ENCODE data around the gene USHBP1.

Gene USHBP1

DNA sequence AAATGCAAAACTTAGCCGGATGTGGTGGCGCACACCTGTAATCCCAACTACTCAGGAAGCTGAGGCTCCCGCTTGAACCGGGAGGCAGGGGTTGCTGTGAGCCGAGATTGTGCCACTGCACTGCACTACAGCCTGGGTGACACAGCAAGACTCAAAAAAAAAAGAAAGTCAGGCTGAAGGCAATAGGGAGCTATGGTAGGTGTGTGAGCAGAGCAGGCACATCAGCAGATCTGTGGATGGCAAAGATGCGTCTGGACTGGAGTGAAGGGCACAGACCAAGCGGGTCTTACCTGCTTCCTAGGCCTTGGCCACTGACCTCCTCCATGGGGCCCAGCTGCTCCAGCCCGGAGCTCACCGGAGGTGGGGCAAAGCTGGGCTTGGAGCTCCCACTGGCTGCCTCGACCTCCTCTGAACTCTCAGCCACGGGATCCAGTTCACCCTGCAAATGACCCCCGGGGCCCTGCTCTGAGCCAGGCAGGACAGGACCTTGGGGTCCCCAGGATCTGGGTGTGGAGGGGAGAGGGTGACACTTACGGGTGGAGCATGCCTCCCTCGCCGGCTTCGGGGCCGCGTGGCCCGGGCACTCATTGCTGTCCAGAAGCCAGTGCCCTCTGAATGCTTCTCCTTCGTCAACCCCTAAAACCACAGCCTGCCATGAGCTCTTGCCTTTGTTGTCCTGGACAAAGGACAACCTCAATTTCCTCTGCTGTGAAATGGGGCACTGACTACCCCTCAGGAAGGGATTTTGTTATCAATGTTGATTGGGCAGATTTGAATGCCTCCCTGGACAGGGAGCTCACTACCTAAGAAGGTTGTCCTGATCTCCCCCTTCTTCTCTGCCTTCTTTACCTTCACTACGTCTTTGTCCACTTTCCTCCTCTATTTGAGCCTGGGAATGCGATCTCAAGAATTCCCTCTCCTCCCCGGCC is 569 bp downstream of the USHBP1 start:
- DNase-seq = no peak

DNA sequence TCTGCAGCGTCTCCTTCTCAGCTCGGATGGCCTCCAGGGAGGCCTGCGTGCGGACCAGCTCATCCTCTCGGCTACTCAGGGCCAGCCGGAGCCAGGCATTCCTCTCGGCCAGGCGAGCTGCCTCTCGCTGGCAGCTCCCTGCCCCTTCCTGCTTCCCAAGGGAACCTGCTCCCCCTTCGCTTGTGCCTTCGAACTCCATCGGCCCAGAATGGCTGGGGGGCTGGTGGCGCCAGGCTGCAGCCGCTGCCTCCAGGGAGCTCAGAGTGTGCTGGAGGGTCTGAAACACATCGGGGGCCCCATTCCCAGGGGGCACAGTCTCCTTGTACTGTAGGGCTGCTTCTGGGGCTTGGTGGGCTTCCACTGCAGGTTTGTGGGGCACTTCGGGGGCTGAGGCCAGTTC is 2.0 kb downstream of the USHBP1 start:
- DNase-seq = no peak

DNA sequence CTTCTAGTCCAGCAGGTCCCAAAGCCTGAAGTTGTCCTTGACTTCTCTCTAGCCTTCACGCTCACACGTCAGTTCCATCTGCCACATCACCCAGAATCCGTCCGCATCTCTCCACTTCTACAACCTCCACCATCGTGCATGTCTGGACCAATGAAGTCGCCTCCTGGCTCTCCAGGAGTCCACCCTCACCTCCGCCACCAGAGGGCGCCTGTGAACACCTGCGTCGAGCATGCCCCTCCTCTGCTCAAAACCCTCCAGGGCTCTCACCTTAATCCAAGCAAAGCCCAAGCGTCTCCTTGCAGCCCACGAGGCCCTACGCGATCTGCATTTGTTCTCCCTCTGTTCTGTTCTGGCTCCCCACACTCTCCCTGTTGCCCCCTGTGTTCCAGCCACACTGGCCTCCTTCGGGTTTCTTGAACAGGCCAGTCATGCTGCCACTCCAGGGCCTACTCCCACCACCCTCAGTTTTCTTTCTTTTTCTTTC is 3.7 kb downstream of the USHBP1 start:
- peak; percentile 88 for DNase-seq

DNA sequence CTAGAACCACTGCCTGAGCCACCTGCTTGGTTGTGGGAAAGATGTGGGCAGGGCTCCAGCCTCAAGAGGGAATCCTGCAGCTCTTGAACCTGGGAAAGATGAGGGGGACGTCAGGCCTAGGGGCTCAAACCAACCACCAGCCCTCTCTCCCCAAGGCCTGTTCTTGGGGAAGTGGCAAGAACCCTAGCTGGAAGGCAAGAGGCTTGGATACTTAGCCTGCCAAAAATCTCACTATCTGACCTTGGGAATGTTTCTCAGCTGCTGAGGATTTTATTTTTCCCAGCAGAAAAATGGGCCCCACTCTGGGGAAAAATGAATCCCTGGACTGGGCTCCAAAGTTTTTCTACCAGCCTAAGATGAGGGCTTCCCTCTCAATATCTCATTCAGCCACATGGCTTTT is 4.6 kb downstream of the USHBP1 start:
- DNase-seq = no peak

DNA sequence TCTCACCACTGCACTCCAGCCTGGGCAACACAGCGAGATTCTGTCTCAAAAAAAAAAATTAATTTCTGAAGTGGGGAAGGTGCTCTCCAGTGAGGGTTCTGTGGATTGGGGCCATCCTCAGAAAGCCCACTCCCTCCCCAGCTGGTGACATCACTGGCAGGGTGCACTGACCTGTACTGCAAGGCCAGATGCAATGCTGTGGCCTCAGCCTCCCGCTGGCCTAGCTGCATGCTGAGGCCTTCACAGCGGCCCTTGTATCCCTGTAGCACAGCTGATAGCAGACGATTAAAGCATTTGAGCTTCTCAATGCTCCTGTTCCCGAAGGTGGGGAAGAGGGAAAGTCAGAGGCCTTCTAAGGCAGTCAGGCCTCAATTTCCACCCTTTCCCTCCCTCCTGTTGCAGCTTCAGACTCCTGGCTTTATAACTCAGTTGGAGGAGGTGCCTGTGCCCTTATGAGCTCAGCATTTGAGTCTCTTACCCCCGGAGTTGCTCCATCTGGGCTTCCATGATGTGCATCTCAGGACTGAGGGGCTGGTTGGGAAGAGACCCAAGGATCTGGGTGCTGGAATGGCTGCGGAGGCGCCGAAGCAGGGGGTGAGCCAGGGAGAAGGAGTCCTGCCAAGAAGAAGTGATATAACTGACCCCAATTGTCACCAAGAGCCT is 5.3 kb downstream of the USHBP1 start:
- DNase-seq = no peak

DNA sequence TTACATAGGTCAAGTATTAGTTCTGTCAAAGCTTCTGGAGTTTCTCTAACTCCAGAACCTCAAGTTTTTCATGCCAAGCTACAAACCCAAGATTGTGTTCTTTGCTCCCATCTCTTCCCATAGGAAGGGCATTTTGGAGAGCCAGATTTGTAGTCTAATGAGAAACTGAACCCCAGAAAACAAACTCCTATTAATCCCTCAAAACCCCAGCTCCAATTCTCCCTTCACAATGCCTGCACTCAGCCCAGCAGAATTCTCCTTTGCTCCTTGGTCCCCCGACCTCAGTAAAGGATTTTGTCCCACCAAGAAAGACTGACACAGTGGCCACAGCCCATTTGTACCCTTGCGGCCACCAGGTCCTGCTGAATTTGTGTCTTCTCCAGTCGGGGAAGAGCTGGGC is 8.4 kb downstream of the USHBP1 start:
- DNase-seq = no peak

DNA sequence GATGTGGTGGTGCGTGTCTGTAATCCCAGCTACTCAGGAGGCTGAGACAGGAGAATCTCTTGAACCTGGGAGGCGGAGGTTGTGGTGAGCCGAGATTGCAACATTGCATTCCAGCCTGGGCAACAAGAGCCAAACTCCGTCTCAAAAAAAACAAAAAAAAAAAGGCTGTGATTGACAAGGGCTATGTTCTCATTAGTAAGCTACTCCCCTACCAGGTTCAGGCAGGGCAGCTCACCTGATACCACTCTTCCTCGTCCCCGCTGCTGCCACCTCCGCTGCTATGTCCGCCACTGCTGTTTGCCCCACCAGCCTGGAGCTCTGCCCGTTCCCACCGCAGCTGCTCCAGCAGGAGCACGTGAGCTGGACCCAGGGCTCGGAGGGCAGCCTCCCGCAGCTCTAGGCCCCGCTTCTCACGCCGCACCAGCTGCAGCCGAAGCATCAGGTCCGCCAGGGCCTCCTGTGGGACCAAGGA is 9.4 kb downstream of the USHBP1 start:
- no peak for DNase-seq

DNA sequence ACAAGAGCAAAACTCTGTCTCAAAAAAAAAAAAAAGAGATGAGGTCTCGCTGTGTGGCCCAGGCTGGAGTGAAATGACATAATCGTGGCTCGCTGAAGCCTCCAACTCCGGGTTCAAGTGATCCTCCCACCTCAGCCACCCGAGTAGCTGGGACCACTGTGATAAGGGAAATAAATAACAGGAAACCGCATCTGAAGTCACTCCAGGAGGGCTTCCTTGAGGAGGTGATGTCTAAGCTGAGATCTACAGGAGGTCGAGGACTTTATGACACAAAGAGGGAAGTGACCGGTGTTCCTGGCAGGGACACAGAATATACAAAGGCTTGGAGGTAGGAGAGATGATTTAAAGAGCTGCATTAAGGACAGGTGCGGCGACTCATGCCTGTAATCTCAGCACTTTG is 9.9 kb downstream of the USHBP1 start:
- no peak for DNase-seq

DNA sequence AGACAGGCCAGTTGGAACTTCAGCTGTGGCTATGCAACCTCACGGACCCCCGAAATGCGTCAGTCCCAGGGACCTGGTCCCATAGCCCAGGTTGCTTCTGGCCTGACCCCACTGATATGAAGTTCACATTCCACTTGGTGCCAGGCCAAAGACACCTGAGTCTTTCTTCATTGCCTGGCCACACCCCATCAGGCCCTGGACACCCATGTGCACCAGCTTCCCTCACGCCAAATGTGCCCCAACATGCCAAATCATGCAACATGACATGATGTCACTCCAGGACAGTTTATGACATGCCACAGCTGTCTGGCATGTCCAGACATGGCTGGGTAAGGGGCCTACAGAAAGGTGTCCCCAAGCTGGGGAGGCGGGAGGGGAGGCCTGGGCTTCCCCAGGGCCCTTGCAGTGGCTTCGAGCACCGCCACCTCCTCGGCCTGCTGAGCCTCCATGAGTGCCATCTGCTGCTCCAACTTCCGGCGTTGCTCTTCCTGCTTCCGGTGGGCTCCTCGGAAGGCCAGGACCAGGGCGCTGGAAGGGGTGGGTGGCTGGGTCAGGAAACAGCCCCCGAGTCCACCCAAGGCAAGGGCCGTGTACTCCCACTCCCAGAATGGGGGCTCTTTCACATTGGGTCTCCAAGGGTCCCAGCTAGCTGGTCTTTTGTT is 14.5 kb downstream of the USHBP1 start:
- DNase-seq = no peak

DNA sequence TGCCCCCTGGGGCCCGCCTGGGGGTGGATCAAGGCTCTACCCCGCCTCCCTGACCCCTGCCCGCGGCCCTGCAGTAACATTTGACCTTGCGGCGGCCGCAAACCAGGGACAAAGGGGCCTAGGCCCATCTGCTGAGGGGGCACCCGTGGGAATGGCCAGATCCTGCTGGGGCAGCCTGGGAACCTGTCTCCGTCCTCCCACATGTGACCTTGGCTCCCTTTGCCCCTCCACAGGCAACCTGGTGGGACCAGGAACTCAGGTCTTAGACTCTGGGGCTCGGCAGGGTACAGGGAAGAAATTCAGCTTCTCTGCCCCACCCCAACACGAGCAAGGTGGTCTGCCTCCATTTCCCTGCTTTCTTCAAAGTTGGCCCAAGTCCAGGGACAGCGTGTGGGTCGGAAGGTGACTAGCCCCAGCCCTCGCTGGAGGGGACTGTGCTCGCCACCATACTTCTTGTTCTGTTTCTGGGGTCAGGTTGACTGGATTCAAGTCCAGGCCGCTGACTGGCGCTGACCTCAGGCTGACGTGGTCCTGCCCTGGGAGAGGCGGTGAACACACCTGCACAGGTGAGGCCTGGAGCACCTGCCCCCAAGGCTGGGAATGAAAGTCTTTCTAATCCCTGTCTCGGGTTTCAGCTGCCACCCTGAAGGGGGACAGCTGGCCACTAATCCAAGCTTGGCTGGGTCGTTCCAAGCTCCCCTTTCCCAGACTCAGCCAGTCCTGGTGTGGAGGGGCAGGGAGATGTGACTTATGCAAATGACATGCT is 16.4 kb downstream of the USHBP1 start:
- no peak for DNase-seq

DNA sequence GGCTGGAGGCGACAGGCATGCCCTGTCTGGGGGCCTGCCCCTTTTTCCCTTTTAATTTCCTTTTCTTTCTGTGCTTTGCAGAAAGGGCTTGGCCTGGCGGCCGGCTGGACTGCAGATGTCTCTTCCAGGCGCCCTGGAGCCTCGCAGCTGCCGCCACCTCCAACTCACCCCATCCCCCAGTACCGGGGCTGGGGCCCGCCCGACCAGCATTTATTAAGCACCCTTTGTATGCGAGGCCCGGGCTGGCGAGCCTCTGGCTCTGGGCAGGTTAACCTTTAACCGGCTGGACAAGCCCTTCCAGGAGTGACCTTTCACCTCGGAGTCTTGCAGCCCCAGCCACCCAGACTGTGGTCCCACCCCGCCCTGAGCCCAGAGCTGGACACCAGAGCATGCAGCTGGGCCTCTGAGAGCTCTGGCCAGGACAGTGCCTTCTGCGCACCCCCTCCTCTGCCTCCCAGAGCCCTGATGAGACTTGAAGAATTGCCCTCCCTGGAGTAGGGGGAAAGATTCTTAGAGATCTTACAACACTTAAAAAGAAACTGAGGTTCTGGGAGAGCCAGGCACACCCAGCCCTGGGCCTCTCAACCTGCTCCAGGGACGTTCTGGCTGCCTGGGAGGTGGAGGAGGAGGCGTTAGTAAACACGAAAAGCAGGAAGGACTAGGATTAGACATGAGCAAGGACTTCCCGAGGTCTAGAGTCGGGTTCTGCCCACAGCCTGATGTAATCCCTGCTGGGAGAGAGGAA is 17.7 kb downstream of the USHBP1 start:
- no peak for DNase-seq

DNA sequence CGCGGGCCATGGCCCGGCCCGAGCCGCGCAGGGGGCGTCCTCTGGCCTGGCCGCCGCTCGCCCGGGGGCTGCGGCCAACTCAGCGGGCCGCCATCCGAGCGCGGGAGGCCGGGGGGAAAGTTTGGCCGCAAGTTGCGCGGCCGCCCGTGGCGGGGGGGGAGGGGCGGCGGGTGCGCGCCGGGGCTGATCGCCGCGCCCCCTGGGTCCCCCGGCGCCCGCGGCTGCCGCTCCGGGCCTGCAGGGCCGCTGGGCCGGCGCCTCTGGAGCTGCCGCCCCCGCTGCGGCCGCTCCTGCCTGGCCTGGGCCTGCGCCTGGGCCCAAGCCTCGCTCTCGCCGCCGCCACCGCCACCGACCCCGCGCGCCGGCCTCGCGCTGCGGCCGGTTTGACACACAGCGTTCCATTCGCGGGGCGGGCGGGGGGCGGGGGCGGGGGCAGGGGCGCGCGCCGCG is 19.0 kb downstream of the USHBP1 start, which contains the start of gene NR2F6:
Gene NR2F6 (minus strand): TSS at position 385 of the 450 bp plus-strand sequence. CDS start 699 bp downstream, outside the sequence.
- DNase-seq = no peak

DNA sequence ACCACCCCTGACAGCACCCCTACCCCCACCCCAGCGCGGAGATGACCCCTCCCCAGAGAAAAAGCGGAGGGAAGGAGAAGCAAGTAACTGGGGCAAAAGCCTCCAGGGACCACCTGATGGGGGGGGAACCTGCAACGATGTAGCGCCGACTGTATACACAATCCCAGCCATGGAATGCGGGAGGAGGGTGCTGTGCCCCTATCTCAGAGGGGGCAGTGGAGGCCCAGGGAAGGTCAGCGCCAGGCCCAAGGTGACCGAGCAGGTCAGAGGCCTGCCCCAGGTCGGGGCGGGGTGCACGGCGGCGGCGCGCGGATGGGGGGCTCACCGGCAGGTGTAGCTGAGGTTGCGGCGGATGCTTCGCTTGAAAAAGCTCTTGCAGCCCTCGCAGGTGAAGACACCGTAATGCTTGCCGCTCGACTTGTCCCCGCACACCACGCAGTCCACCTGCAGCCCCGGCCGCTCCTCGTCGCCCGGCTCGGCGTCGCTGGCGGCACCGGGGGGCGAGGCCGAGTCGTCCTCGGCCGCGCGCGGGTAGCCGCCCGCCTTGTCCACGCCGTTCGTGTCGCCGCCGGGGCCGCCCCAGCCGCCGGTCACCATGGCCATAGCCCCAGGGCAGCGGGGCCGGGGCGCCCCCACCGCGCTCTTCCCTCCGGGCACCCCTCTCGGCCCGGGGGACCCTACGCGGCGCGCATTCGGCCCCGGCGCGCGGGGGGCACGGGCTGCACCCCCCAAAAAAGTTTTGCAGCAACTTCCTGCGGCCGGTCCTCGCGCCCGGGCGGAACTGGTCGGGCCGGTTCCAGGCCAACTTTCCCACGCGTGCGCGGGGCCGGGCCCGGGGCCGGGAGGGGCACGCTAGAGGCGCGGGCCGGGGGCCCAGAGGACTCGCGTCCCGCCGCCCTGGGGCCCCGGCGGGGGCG is 19.7 kb downstream of the USHBP1 start:
- DNase-seq = no peak

DNA sequence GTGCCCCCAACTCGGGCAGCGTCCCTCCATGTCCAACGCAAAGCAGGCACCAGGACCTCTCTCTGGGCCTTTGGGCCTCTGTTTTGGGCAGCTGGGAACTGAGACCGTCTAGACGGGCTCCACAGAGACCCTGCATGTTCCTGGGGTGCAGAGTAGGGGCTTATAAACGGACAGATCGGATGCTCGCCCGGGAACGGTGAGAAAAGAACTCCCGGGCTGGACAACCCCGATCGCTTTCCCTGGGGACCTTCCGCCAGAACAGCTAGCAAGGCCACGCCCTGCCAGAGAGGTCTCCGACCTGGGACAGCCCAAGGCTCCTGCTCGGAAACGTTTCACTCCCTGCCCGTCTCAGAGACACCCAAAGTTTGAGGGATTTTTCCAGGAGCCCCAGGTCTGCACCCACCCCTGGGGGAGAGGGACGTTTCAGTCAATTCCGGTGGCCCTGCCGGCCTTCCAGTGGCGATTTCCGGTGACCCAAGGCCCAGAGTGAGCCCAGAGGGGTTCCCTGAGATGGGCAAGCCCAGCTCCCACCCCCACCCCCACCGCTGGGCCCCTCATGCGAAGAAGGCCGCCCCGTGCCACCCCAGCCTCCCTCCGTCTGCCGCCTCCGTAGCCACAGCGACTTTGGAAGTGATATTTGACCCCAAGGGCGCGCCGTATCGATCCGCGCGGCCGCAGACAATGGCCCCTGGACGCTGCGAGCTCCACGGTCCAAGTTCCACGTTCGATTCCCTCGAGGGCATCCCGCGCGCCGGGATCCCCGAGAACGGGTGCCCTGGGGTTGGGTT is 20.5 kb downstream of the USHBP1 start:
- no peak for DNase-seq

DNA sequence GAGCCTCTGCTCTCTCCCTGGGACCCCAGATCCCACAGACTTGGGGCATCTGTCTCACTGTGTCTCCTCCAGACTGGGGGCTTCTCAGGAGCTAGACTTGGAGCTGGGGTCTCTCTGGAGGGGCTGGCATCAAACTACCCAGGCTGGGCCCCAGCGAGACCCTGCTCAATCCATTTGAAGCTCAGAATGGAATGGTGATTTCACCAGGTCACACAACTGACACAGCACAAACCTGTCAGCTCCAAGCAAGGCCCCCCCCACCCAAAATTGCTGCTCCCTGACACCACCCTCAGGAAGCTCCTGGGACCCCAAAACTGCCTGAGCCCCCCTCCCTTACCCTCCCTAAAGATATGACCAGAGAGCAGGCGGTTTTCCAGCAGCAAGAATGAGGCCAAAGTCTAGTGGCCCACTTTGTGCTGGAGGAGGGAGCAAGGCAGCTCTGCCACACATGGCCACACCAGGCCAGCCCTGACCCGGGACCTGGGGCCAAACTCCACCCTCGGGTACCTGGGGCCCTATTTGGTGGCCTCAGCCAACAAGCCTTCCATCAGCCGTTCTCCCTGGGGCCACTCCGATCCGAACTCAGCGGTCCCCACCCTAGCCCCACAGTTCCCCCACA is 21.2 kb downstream of the USHBP1 start:
- DNase-seq = no peak

DNA sequence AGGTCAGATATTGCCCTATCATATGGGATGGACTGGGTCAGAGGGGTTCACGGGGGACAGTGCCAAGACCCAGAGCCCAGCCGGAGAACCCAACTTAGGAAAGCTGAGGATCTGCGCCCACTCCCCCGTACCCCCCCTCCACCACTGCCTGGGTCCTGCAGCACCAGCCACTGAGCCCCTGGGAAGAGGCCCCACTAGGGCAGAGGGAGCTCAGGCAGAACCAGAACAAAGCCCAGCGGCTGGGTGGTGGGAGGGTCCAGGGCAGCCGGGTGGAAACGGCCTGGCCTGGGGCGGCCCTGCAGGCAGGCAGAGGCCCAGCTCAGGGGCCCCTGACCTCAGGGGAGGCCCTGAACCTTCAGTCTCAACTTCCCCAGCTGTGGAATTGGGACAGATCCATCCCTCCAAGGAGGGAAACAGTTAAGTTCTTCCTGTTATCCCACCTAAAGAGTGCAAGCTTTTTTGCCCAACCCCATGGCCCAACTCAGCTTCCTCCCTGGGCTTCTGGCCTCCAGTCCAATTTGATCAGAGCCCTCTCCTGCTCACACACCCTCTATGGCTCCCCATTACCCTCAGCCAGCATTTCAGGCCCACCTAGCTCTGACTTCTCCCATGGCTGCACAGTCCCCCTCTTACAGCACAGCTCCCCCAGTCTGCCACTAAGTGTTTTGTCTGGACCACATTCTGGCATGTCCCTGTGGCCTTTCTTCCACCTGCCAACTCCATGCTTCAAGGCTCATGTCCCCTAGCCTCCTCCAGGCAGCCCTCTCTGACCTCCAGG is 21.9 kb downstream of the USHBP1 start:
- DNase-seq = no peak

DNA sequence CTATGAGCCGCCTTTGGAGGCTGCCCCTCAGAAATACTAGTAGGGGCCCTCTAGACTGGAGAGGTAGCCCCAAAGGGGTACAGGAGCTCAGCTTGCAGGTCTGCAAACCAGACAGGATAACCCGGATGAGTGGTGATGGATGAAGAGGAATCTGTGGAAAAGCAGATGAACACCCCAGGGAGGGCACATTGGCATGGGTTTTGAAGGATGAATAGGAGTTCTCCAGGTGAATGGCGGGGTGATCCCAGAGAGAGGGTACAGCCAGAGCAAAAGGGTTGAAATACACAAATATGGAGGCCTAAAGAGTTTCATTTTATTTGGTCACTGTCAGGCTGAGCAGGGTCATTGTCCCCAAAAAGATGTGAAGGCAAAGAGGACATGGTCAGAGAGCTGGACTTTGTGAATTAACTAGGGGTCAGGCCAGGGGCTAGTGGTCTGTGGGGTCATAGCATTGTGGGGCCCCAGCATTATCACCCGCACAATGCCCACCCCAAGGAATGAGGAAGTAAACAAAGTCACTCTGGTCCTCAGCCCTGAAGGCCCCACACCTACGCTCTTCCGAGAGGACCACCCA is 23.6 kb downstream of the USHBP1 start:
- DNase-seq = no peak

All from activated CD4-positive, alpha-beta T cell treated with anti-CD3 and anti-CD28 coated beads, Interleukin-2, amount 50 U/mL, for 4 hours (primary cell).